NCI-H1930 (cell line): ENCODE measurements around the gene CCDC90B.
"Not testable (repeated sequence)": the region's sequence is repeated elsewhere in the genome, so short reads cannot be mapped to it uniquely, and the experiment has no call there.

Experiments
- DNase-seq, 2 experiments: peaks; one replicate each; lab custom pipeline; 2025; lab: John Stamatoyannopoulos, UW

Gene CCDC90B

DNA sequence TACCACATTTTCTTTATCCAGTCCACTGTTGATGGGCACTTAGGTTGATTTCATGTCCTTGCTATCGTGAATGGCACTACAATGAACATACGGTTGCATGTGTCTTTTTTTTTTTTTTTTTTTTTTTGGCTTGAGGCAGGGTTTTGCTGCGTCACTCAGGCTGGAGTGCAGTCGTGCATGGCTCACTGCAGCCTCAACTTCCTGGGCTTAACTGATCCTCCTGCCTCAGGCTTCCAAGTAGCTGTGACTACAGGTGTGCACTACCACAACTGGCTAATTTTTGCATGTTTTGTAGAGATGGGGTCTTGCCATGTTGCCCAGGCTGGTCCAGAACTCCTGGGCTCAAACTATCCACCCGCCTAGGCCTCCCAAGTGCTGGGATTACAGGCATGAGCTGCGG is 1.5 kb upstream of the CCDC90B start:
- no peak for DNase-seq

GRCh38 chr11:83285151-83285770 is 906 bp downstream of the CCDC90B start:
- no peak for DNase-seq

- DNase-seq = no peak
Observed at GRCh38 chr11:83284501-83285150, 1.5 kb downstream of the CCDC90B start.

GRCh38 chr11:83282084-83282716 is 4.0 kb downstream of the CCDC90B start:
- DNase-seq = no peak

- no peak for DNase-seq
Observed at GRCh38 chr11:83280256-83280655, 5.9 kb downstream of the CCDC90B start.

- no peak for DNase-seq
Observed at GRCh38 chr11:83278351-83278750, 7.8 kb downstream of the CCDC90B start.

GRCh38 chr11:83275888-83276641 is 10.1 kb downstream of the CCDC90B start:
- no peak for DNase-seq

DNA sequence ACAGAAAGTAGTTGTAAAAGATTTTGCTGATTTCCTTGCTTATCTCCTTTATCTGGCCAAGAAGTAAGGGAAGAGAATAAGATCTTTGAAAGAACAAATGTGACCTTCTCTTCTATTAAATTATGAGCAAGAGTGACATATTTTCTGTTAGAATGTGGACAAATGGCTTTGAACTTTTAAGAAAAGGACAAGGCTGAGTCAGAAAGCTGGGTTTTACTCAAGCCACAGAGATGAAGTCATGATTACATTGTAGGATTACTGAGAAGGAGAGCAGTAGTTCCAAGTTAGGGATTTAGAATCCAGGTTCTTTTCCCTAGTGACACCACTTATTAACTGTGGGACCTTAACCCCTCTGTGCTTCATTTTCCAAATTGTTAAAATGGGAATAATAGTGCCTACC is 13.5 kb downstream of the CCDC90B start:
- DNase-seq = no peak

GRCh38 chr11:83271734-83272133 is 14.4 kb downstream of the CCDC90B start:
- not testable (repeated sequence) for DNase-seq

GRCh38 chr11:83269080-83269479 is 17.1 kb downstream of the CCDC90B start:
- not testable (repeated sequence) for DNase-seq

DNA sequence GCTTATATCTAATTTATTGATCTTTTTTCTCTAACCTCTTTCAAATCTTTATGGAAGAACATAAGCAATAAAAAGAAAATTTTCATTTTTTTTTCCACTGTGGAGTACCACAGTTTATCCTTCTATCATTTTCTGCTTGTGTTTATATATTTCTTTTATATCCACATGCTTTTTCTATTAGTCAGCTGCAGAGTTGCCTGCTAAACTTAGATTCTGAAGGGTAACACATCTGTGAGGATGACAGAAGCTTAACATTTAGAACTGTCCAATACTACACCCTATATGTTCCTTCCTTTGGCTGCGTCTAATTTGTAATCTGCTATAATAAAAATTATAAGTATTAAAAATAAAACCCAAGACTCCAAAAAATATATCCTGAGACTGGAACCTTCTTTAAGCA is 20.8 kb downstream of the CCDC90B start:
- no peak for DNase-seq

- no peak for DNase-seq
Observed at GRCh38 chr11:83259559-83259958, 26.6 kb downstream of the CCDC90B start.

DNA sequence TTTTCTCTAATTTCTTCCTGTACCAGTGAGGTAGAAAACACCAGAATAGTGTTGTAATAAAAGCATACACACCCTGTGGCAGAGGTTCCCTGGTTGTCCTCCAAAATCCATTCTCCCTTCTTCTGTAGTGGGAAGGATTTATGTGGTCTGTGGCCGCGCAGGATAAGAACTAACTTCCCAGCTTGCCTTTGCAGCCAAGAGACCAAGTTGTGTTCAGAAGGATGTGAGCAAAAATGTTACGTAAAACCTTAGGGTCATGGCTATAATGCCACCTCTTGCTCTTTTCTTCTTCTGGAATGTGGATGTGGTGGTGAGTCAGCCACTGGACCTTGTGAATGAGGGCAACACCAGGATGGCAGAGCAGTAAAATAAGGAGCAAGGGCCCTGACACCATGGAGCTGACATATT is 28.4 kb downstream of the CCDC90B start:
- no peak for DNase-seq

GRCh38 chr11:83256602-83257340 is 29.4 kb downstream of the CCDC90B start:
- DNase-seq = no peak

DNA sequence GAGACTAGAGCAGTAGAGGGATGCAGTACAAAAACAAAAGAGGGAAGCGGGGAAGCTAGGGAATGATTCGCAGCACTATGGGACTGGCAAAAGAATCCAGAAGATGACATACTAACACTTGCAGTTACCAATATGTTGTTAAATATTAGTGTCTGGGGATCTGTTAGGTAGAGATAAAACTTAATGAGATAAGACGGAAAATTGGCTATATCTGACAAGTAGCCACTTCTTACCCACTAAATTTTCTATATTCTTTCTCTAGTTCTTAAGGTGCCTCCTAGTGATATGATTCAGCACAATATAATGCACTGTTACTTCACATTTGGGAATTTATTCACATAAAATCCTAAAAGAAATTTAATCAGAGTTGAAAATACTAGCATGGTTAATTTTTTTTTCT is 30.8 kb downstream of the CCDC90B start:
- no peak for DNase-seq

GRCh38 chr11:83252941-83253340 is 33.2 kb downstream of the CCDC90B start:
- DNase-seq = no peak

DNA sequence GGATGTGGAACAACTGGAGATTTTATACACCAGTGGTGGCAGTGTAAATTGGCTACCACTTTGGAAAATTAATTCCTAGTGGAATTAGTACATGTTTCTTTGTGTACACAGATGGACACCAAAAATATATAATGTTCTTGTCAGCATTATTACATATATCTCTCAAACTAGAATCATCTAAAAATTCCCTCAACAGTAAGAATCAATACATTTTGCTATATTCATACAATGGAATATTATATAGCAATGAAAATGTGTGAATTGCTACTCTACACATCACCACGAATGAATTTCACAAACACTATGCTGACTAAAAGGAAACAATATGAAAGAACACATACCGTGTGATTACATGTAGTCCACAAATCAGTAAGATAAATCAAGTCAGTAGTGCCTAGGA is 33.9 kb downstream of the CCDC90B start:
- DNase-seq = no peak

- no peak for DNase-seq
Observed at GRCh38 chr11:83249972-83250593, 36.1 kb downstream of the CCDC90B start.

GRCh38 chr11:83249445-83249844 is 36.7 kb downstream of the CCDC90B start:
- no peak for DNase-seq

GRCh38 chr11:83241291-83241946 is 44.7 kb downstream of the CCDC90B start:
- peak in 1 of 2 experiments; percentile 14 for DNase-seq

DNA sequence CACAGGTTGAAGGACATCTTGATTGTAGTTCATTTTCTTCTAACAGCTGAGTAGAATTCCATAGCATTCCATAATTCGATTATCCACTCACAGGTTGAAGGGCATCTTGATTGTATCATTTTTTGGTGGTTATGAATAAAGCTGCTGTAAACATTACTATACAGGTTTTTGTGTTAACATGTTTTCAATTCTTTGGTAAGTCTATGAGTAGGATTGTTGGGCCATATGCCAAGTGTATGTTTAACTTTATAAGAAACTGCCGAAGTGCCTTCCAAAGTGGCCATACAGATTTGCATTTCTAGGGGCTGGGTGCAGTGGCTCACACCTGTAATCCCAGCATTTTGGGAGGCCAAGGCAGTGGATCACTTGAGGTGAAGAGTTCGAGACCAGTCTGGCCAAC is 48.1 kb downstream of the CCDC90B start:
- DNase-seq = no peak
